ENCODE data around the gene TEAD2.
"Not testable (repeated sequence)": the region's sequence is repeated elsewhere in the genome, so short reads cannot be mapped to it uniquely, and the experiment has no call there.

The TEAD2 gene

DNA sequence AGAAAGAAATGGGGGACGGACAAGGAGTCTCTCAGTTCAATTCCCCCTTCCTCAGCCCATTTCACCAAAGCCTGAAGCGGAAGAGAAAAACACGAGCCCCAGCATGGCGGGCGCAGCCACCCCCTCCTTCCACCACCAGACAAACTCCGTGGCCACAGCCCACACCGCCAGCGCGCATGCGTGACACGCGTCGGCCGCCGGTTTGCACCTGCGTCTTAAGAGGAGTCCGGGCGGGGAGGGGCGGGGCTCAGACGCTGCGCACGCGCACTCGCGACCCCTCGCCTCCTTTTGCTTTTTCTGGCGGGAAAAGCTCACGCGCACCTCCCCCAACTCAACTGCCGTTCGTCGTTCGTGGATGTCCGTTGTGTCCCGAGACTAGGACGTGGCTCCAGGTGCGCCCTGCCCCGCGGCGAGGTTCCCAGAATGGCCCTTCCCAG lies 25.7 kb upstream of the TEAD2 start, which contains the start of gene KASH5:
KASH5 (plus strand) TSS at position 314 of the 437 bp plus-strand sequence. CDS start 2,635 bp downstream, outside the sequence.
- in situ Hi-C loops (cut with MboI; ENCODE audit: low sequenced_read_pairs): no loop called here

DNA sequence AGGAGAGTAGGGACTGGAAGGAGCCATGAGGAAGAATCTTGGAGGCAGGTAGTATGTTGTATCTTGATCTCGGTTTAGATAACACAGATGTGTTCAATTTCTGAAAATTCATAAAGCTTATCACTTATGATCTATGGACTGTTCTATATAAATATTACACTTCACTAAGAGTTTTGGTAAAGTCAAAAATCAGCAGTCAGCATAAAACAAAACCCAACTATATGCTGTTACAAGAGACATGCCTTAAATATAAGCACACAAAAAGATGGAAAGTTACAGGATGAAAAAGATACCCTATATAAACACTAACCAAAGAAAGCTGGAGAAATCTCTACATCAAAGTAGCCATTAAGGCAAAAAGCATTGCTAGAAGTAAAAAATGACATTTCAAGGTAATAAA lies 21.4 kb upstream of the TEAD2 start:
- in situ Hi-C loops (cut with MboI; ENCODE audit: low sequenced_read_pairs): no loop called here

DNA sequence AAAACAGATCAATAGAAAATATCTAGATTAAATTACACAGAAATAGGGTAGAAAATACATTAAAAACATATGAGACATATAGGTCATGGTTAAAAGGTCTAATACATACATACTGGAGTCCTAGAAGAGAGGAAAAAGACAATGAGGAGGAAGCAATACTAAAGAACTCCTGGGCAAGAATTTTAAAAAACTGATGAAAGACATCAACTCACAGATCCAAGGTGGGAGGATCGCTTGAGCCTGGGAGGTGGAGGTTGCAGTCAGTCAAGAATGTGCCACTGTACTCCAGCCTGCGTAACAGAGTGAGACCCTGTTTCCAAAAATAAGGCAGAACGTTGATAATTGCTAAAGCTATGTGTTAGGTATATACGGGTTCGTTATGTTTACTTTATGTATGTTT lies 20.4 kb upstream of the TEAD2 start:
- in situ Hi-C loops (cut with MboI; ENCODE audit: low sequenced_read_pairs): no loop called here

DNA sequence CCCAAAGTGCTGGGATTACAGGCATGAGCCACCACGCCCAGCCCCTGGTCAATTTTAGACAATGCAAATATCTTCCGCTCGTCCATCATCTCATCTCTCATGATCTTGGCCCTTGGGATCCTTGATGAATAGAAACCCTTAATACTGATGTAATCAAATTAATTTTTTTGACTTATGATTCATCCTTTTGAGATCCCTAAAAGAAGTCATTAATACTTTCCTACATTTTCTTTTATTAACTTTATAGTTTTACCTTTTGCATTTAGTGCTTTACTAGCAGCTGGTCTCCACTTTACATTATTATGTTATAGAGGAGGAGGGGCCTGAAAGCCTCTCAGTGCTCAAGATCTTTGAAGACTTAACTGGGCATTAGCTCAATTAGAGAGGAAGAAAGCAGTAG lies 18.2 kb upstream of the TEAD2 start:
- in situ Hi-C loops (cut with MboI; ENCODE audit: low sequenced_read_pairs): no loop called here

DNA sequence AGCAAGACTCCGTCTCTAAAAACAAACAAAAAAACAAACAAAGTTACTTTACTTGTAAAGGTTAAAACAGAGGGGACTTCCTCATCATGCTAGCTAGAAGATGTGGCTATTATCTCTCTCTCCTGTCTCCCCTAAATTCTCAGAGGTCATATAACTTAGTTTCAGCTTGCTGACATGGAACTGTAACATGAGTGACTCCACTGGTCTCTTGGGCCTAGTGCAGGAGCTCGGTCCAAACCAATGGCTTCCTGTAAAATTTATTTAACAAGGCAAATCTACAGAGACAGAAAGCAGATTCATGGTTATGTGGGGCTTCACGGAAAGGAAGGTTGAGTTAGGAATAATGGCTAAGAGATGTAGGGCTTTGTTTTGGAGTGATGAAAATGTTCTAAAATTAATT lies 16.3 kb upstream of the TEAD2 start:
- in situ Hi-C loops (cut with MboI; ENCODE audit: low sequenced_read_pairs): no loop called here

DNA sequence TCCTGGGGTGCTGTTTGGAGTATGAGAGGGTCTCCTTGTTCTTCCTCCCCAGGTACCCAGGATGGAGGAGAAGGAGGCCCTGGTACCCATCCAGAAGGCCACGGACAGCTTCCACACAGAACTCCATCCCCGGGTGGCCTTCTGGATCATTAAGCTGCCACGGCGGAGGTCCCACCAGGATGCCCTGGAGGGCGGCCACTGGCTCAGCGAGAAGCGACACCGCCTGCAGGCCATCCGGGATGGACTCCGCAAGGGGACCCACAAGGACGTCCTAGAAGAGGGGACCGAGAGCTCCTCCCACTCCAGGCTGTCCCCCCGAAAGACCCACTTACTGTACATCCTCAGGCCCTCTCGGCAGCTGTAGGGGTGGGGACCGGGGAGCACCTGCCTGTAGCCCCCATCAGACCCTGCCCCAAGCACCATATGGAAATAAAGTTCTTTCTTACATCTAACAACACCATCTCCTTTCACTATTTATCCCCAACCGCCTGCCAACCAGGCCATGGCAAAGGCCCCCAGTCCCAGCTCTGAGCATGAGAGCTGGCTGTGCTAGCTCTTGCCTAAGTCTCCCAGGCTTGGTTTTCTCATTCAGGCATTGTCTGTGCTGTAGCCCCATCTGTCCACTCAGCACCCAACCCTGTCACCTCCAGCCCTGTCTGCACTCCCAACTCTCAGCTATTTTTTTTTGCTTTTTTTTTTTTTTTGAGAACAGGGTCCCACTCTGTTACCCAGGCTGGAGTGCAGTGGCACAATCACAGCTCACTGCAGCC lies 12.6 kb upstream of the TEAD2 start:
- in situ Hi-C loops (cut with MboI; ENCODE audit: low sequenced_read_pairs): no loop called here

DNA sequence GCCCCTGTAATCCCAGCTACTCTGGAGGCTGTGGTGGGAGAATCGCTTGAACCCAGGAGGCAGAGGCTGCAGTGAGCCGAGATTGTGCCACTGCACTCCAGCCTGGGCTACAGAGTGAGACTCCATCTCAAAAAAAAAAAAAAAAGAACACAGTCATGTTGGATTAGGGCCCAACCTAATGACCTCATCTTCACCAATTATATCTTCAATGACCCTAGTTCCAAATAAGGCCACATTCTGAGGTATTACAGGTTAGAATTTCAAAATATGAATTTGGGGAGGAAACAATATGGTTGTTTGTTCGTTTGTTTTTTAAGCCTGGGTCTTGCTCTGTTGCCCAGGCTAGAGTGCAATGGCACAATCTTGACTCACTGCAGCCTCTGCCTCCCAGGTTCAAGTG lies 11.0 kb upstream of the TEAD2 start:
- in situ Hi-C loops (cut with MboI; ENCODE audit: low sequenced_read_pairs): not testable (repeated sequence)

DNA sequence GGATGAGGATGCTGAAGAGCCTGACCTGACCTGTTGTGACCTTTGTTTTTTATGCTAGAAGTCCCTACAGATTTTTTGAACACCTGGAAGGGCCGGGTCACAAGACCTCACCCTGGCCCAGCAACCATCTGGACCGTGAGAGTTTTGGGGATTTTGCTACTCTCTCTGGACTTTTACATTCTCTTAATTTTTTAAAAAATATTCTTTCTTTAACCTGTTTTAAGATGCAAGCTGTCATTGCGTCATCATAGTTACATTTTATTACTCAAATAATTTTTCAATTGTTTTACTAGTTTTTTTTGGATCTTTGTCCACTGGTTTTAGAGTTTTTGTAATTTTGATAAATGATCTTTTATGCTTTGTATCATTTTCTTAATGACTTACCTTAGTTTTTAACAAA lies 9.0 kb upstream of the TEAD2 start:
- in situ Hi-C loops (cut with MboI; ENCODE audit: low sequenced_read_pairs): no loop called here

DNA sequence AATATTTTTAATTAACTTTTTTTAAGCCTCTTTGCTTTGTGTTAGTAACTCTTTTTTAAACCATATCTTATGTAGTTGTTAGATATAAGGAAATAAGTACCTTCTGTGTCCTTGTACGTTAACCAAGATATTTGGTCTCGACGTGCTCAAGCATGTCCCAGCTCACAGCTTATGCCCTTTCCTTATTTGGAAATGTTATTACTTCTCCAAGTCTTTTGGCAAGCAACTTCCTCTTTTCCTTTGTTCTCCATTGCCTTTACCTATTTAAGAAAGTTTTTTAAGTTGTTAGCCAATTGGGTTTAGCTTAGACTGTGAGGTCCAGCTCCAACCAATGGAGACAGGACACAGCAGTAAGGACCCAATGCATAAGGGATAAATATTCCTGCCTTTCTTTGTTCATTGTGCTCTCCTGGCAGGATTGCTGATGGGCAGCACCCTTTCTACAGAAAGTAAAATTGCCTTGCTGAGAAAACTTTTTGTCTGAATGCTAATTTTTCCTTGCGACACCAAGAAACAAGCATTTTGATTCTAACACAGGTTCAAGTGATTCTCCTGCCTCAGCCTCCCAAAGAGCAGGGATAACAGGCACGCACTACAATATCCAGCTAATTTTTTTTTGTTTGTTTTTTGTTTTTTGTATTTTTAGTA lies 6.6 kb upstream of the TEAD2 start:
- in situ Hi-C loops (cut with MboI; ENCODE audit: low sequenced_read_pairs): no loop called here

DNA sequence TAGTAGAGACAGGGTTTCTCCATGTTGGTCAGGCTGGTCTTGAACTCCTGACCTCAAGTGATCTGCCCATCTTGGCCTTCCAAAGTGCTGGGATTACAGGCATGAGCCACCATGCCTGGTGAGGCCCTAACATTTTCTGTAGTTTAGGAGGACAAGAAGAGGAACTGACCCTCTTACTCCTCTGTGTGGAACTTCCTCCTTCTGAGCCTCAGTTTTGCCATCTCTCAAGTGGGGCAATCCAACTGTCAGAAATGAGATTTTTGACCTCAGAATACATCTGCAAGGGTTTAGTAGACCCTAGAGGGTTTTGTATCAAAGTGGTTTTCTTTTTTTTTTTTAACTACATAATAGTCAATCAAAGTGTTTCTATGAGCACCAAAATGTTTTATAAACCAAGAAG lies 3.9 kb upstream of the TEAD2 start:
- in situ Hi-C loops (cut with MboI; ENCODE audit: low sequenced_read_pairs): no loop called here

DNA sequence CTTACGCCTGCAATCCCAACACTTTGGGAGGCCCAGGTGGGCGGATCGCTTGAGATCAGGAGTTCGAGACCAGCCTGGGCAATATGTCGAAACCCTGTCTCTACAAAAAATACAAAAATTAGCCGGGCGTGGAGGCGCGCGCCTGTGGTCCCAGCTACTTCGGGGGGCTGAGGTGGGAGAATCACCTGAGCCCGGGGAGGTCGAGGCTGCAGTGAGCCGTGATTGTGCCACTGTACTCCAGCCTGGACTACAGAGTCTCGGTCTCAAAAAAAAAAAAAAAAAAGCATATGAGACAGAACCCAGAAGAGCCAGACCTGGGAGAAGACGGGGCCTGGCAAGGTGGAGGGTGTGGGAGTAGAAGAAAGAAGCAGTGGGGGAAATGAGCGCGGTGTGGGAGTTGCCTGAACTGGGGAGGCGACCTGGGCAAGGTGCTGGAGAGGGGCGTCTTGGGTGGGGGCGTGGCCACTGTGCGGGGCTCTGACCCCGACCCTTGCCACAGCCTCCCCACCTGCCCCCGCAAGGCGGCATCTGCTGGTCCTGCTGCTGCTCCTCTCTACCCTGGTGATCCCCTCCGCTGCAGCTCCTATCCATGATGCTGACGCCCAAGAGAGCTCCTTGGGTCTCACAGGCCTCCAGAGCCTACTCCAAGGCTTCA lies 2.0 kb upstream of the TEAD2 start:
- in situ Hi-C loops (cut with MboI; ENCODE audit: low sequenced_read_pairs): no loop called here

DNA sequence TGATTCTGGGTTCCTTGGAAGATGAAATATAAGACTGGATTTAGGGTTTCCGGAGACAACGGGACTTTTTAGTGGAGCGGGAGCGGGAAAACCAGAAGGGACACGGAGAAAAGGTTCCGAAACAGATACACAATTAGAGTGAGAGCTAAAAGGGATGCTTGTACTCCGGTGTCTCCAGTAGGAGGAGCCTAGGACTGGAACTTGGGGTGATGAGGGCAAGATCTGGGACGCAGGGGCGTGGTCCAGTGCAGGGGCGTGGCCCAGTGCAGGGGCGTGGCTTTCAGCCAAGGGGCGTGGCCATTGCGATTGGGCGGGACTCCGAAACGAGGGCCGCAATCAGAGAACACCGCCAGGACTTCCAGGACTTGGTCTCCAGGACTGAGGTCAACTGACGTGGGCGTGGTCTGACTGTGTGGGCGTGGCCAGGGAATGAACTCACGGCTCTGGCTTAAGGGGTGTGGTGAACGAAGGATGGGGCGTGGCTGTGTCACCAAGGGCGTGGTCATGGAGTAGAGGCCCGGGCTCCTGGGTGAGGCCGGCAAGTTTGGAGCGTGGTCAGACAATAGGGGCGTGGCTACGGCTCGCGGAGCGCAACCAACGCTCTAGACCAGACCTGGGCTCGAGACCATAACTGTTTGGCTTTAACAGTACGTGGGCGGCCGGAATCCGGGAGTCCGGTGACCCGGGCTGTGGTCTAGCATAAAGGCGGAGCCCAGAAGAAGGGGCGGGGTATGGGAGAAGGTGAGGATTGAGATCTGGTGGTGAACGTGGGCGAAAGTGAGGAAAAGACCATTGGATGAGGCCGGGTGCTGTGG lies 1.3 kb upstream of the TEAD2 start, which contains the start of gene DKKL1:
DKKL1 (plus strand) TSS at position 610 of the 815 bp plus-strand sequence; CDS start at position 732, 122 bp downstream.
- in situ Hi-C loops (cut with MboI; ENCODE audit: low sequenced_read_pairs): no loop called here

DNA sequence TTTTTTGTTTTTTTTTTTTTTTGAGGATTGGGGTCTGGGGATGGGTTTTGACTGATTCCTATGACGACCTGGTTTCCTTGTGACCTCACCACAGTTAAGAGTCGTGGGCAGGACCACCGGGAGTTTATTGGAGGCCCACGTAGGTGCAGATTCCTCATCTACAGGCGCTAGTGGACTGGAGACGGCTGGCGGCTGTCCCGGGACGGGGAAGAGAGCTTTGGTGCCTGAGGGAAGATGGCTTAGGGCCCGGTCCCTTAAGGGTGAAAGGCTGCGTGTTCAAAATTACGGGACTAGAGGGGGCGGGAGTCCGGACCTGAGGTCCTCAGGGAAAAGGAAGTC lies 682 bp upstream of the TEAD2 start:
- in situ Hi-C loops (cut with MboI; ENCODE audit: low sequenced_read_pairs): no loop called here

DNA sequence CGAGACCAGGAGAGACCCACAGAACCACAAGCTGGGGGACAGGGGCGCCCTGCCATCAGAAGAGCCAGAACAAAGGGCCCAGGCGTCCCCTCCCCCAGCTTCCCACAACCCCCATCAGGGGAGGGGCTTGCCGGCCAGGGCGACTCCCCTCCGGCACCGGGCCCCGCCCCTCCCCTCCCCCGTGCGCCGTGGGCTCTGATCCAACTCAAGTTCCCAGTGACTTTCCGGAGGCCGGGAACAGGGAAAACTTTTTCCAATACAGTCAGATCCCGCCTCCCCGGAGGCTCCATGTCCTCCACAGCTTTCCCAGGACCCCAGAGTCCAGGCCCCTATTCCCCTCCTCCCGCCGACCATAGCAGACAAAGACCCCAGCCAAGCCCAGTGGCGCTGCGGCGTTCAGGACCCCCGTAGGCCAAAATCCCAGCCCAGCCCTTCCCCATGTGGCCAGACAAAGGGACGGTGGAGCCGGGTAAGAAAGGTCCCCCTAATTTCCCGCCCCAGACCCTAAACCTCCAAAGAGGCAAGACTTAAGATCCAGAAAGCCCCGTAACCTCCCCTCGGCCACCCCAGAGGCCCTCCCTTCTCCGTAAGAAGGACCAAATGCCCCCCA lies 673 bp downstream of the TEAD2 start:
- in situ Hi-C loops (cut with MboI; ENCODE audit: low sequenced_read_pairs): no loop called here

DNA sequence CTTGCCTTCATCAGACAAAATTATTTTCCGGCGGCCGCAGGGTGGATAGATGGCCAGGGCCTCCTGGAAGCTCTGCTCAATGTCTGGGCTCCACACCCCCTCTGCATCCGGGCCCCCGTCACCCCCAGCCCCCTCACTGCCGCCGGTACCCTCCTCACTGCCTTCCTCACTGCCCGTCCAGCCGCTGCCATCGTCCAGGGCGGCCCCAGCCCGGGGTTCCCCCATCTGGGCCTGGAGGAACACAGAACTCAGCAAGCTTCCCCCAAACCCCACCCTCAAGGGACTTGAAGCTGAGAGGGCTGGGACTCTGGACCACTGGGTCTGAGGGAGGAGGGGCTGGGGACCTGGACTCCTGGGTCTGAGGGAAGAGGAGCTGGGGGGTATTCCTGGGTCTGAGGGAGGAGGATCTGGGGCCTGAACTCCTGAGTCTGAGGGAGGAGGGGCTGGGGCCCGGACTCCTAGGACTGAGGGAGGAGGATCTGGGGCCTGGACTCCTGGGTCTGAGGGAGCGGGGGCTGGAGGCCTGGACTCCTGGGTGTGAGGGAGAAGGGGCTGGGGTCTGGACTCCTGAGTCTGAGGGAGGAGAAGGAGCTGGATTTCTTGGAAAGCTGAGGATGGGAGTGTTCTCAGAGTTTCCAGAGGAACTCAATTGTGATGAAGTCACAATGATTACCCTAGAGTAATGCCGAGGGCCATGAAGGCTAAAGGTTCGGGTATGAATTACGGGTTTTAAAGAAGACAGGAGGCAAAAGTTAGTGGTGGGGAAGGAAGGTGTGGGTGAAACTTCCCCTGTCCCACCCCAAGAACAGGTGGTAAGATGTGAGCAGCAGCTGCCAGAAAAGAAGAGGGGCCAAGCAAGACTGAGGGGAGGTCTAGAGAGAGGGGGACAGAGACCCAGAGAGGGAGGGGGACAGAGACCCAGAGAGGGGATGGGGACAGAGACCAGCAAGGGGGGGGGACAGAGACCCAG lies 2.1 kb downstream of the TEAD2 start:
- in situ Hi-C loops (cut with MboI; ENCODE audit: low sequenced_read_pairs): no loop called here

DNA sequence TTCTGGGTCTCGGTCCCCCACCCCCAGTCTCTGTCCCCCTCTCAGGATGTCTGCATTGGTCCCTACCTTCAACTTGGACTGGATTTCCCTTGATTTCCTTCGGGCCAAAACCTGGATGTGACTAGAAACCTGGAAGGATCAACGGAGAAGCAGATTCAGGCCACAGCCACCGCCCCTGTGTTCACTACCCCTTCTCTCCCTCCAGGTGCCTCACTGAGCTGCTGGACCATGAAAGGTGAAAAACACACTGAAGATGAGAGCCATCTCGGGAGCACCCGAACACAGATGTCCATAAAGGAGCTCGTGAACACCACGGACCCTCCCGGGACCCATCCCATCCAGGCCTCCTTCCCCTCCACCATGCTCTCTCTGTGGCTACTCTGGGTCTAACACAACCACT lies 5.0 kb downstream of the TEAD2 start:
- in situ Hi-C loops (cut with MboI; ENCODE audit: low sequenced_read_pairs): no loop called here

DNA sequence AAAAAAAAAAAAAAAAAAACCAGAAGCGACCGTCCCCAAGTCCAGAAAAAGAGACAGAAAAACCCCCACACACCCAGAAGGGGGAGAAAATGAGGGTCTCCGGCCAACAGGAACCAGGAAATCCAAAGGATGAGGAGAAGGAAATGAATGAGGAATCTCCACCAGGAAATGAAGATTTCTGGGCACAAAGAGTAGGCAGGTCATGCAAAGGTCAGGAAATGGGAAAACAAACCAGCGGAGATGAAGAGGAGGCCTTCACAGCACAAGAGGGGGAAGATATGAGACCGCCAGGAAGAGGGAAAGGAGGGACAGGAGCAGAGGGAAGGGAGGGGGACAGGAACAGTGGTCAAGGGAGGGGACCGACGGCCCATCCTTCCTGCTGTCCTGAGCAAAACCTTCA lies 5.8 kb downstream of the TEAD2 start:
- in situ Hi-C loops (cut with MboI; ENCODE audit: low sequenced_read_pairs): no loop called here

DNA sequence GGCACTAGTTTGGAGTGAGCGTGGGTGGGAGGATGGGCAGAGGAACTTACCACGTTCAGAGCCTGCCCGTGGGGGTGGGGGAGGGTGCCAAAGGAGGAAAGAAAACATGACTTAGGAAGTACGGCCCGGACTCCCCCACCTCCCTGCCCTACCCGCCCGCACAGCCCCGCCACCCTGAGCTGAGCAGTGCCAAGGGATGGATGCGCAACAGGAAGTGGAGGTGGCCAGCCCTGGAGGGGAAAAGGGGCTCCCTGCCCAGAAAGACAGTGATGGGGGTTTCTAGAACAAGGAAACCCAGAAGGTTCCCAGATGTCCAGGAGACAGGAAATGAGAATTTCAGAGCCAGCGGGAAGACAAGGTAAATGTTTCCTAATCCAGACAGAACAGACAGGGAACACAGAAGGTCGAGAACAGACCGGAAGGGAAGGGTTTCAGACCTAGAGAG lies 6.3 kb downstream of the TEAD2 start:
- in situ Hi-C loops (cut with MboI; ENCODE audit: low sequenced_read_pairs): no loop called here

DNA sequence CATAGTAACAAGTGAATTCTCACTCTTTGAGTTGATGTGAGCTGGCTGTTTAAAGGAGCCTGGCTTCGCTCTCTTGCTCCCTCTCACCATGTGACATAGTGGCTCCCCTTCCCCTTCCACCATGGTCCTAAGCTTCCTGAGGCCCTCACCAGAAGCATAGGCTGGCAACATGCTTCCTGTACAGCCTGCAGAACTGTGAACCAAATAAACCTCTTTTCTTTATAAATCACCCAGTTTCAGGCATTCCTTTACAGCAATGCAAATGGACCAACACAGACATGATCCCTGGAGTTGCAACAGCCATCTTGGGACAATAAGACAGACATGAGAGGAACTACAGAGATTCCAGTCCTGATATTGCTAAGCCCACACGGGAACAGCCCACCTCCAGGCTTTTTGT lies 12.6 kb downstream of the TEAD2 start:
- in situ Hi-C loops (cut with MboI; ENCODE audit: low sequenced_read_pairs): no loop called here
